Activated T-cell treated with anti-CD3 and anti-CD28 coated beads for 1 hour (primary cell): ENCODE measurements around the gene PTPRE.

Experiments used
- DNase-seq: peaks from one replicate; pipeline ENCODE4 v3.0.0-alpha.2; 2020; ENCODE audit warnings: low read depth

Gene PTPRE

GRCh38 chr10:127952918-127953317, 46.0 kb downstream of the PTPRE start:
- no peak for DNase-seq

GRCh38 chr10:127953876-127954275, 47.0 kb downstream of the PTPRE start:
- DNase-seq: no peak

- DNase-seq: no peak
These were observed 52.5 kb downstream of the PTPRE start for GRCh38 chr10:127959428-127959827.

- DNase-seq: no peak
These were observed 54.2 kb downstream of the PTPRE start for GRCh38 chr10:127961071-127961470.

- DNase-seq: no peak
These were observed 55.3 kb downstream of the PTPRE start for GRCh38 chr10:127962205-127962604.

GRCh38 chr10:127963136-127963535, 56.2 kb downstream of the PTPRE start:
- DNase-seq: no peak

- no peak for DNase-seq
These were observed 57.7 kb downstream of the PTPRE start for GRCh38 chr10:127964621-127965020.

- DNase-seq: no peak
These were observed 60.0 kb downstream of the PTPRE start for GRCh38 chr10:127966875-127967274.

GRCh38 chr10:127968027-127968441, 61.1 kb downstream of the PTPRE start:
- DNase-seq: no peak

- DNase-seq: no peak
These were observed 61.8 kb downstream of the PTPRE start for GRCh38 chr10:127968659-127969058.

- DNase-seq: no peak
These were observed 64.4 kb downstream of the PTPRE start for GRCh38 chr10:127971101-127971946.

GRCh38 chr10:127971963-127972615, 65.2 kb downstream of the PTPRE start:
- DNase-seq: no peak

GRCh38 chr10:127972751-127973357, 66.0 kb downstream of the PTPRE start:
- DNase-seq: no peak

- DNase-seq: no peak
These were observed 66.9 kb downstream of the PTPRE start for GRCh38 chr10:127973791-127974311.

- DNase-seq: no peak
These were observed 68.0 kb downstream of the PTPRE start for GRCh38 chr10:127974911-127975310.

GRCh38 chr10:127976286-127976685, 69.4 kb downstream of the PTPRE start:
- no peak for DNase-seq

- DNase-seq: no peak
These were observed 69.9 kb downstream of the PTPRE start for GRCh38 chr10:127976701-127977356.

- no peak for DNase-seq
These were observed 70.6 kb downstream of the PTPRE start for GRCh38 chr10:127977357-127978009.

GRCh38 chr10:127978481-127978880, 71.6 kb downstream of the PTPRE start:
- DNase-seq: no peak

- DNase-seq: no peak
These were observed 72.1 kb downstream of the PTPRE start for GRCh38 chr10:127979045-127979444.

- no peak for DNase-seq
These were observed 72.7 kb downstream of the PTPRE start for GRCh38 chr10:127979566-127979965.

- DNase-seq: no peak
These were observed 74.0 kb downstream of the PTPRE start for GRCh38 chr10:127980898-127981297.
